Non-pigmented ciliary epithelial cell (primary cell): ENCODE data around the gene HTR2C.
"Not testable (repeated sequence)": the region's sequence is repeated elsewhere in the genome, so short reads cannot be mapped to it uniquely, and the experiment has no call there.

Source experiments
- DNase-seq: peaks from one replicate; pipeline ENCODE4 v3.0.0-alpha.2; 2010; ENCODE audit warnings: low read depth

HTR2C gene

GRCh38 chrX:114712466-114712865, 128.6 kb downstream of the HTR2C start:
- no peak for DNase-seq

- no peak for DNase-seq
These were observed 131.2 kb downstream of the HTR2C start for GRCh38 chrX:114715096-114715495.

GRCh38 chrX:114717921-114718320, 134.0 kb downstream of the HTR2C start:
- DNase-seq, result no peak

- no peak for DNase-seq
These were observed 182.7 kb downstream of the HTR2C start for GRCh38 chrX:114766541-114766940.

- no peak for DNase-seq
These were observed 190.8 kb downstream of the HTR2C start for GRCh38 chrX:114774691-114775090.

- no peak for DNase-seq
These were observed 199.0 kb downstream of the HTR2C start for GRCh38 chrX:114782925-114783324.

- DNase-seq, result no peak
These were observed 203.2 kb downstream of the HTR2C start for GRCh38 chrX:114787061-114787460.

- DNase-seq, result no peak
These were observed 213.6 kb downstream of the HTR2C start for GRCh38 chrX:114797494-114797893.

- no peak for DNase-seq
These were observed 215.0 kb downstream of the HTR2C start for GRCh38 chrX:114798907-114799306.

- DNase-seq, result no peak
These were observed 216.8 kb downstream of the HTR2C start for GRCh38 chrX:114800719-114801118.

GRCh38 chrX:114819509-114819908, 235.6 kb downstream of the HTR2C start:
- no peak for DNase-seq

- DNase-seq, result peak; percentile 9
These were observed 257.2 kb downstream of the HTR2C start for GRCh38 chrX:114841051-114841450.

GRCh38 chrX:114842181-114842580, 258.3 kb downstream of the HTR2C start:
- no peak for DNase-seq

GRCh38 chrX:114889481-114889880, 305.6 kb downstream of the HTR2C start:
- no peak for DNase-seq

GRCh38 chrX:114903618-114904017, 319.7 kb downstream of the HTR2C start:
- DNase-seq, result no peak

GRCh38 chrX:114905251-114905650, 321.4 kb downstream of the HTR2C start:
- no peak for DNase-seq

GRCh38 chrX:114906984-114907510, 323.2 kb downstream of the HTR2C start:
- no peak for DNase-seq

GRCh38 chrX:114924423-114924822, 340.5 kb downstream of the HTR2C start:
- DNase-seq, result no peak

GRCh38 chrX:114924856-114925255, 341.0 kb downstream of the HTR2C start:
- DNase-seq, result peak; percentile 40

- no peak for DNase-seq
These were observed 346.3 kb downstream of the HTR2C start for GRCh38 chrX:114930227-114930626.

- no peak for DNase-seq
These were observed 348.7 kb downstream of the HTR2C start for GRCh38 chrX:114932550-114932949.

- not testable (repeated sequence) for DNase-seq
These were observed 349.4 kb downstream of the HTR2C start for GRCh38 chrX:114933291-114933690.

- DNase-seq, result not testable (repeated sequence)
These were observed 353.2 kb downstream of the HTR2C start for GRCh38 chrX:114937090-114937489.

GRCh38 chrX:114952696-114953095, 368.8 kb downstream of the HTR2C start:
- no peak for DNase-seq
